GM23338 (cell line): ENCODE results near the gene DENND5B. TPM values are rescaled to one million over a fixed set of nuclear protein-coding genes. Genes with fewer than 3 reads are reported as not detected.

Experiments used
- ATAC-seq: fragments of 200-7000 bp; cut with Tn5 transposase; 3 replicates; pipeline ENCODE4 v1.9.1; 2020
- DNase-seq: peaks from one replicate; pipeline ENCODE4 v3.0.0-alpha.2; 2015; ENCODE audit warnings: low spot score
- H2AFZ ChIP-seq: fragments of 200-600 bp; sonication (generic); 2 replicates; pipeline ENCODE4 v1.8.0; 2016; ENCODE audit warnings: antibody characterized with exemption, mild to moderate bottlenecking, moderate library complexity
- H3F3A ChIP-seq: fragments of 200-600 bp; sonication (generic); replicated peaks from 2 replicates; pipeline ENCODE4 v1.8.0; 2017; ENCODE audit warnings: antibody characterized with exemption, mixed run types, low read depth
- H3K27ac ChIP-seq: fragments of 200-600 bp; sonication (generic); 2 replicates; pipeline ENCODE4 v1.6.1; 2016; ENCODE audit warnings: low read depth
- H3K27me3 ChIP-seq: fragments of 200-600 bp; sonication (generic); 2 replicates; pipeline ENCODE4 v1.8.0; 2016; ENCODE audit warnings: mild to moderate bottlenecking, mixed run types, moderate library complexity; ENCODE audit not compliant: insufficient read depth
- H3K36me3 ChIP-seq: fragments of 200-600 bp; sonication (generic); 2 replicates; pipeline ENCODE4 v1.8.0; 2016; ENCODE audit warnings: mild to moderate bottlenecking; ENCODE audit not compliant: insufficient read depth
- H3K4me1 ChIP-seq: fragments of 200-600 bp; sonication (generic); 2 replicates; pipeline ENCODE4 v1.8.0; 2016; ENCODE audit warnings: mild to moderate bottlenecking, moderate library complexity; ENCODE audit not compliant: insufficient read depth
- H3K4me2 ChIP-seq: fragments of 200-600 bp; sonication (generic); 2 replicates; pipeline ENCODE4 v1.7.1; 2017; ENCODE audit warnings: mixed run types
- H3K4me3 ChIP-seq: fragments of 200-600 bp; sonication (generic); 2 replicates; pipeline ENCODE4 v1.6.1; 2016; ENCODE audit warnings: mixed run types
- H3K79me2 ChIP-seq: fragments of 200-600 bp; sonication (generic); replicated peaks from 2 replicates; pipeline ENCODE4 v1.8.0; 2017; ENCODE audit warnings: mild to moderate bottlenecking; ENCODE audit not compliant: insufficient read depth
- H3K9me2 ChIP-seq: fragments of 200-600 bp; sonication (generic); 2 replicates; pipeline ENCODE4 v1.8.0; 2017; ENCODE audit not compliant: insufficient read depth
- H4K20me1 ChIP-seq: fragments of 200-600 bp; sonication (generic); replicated peaks from 2 replicates; pipeline ENCODE4 v1.8.0; 2017; ENCODE audit warnings: mild to moderate bottlenecking; ENCODE audit not compliant: insufficient read depth
- H3K27ac Mint-ChIP-seq: 2 replicates; pipeline ENCODE4 v1.8.0; 2020; ENCODE audit warnings: inconsistent platforms, mild to moderate bottlenecking, moderate library complexity, mixed read lengths
- H3K27me3 Mint-ChIP-seq: 3 replicates; pipeline ENCODE4 v1.8.0; 2022; ENCODE audit warnings: low read depth, mild to moderate bottlenecking, moderate library complexity, mixed read lengths, inconsistent platforms; ENCODE audit not compliant: insufficient read depth, poor library complexity
- H3K36me3 Mint-ChIP-seq: 3 replicates; pipeline ENCODE4 v1.8.0; 2021; ENCODE audit warnings: low read depth, mild to moderate bottlenecking, inconsistent platforms, moderate library complexity, mixed read lengths
- H3K4me1 Mint-ChIP-seq: 3 replicates; pipeline ENCODE4 v1.8.0; 2020; ENCODE audit warnings: mild to moderate bottlenecking, inconsistent platforms, mixed read lengths
- H3K4me3 Mint-ChIP-seq: 3 replicates; pipeline ENCODE4 v1.8.0; 2021; ENCODE audit warnings: moderate library complexity, mild to moderate bottlenecking, inconsistent platforms, mixed read lengths
- H3K9me3 Mint-ChIP-seq: 3 replicates; pipeline ENCODE4 v1.8.0; 2020; ENCODE audit warnings: moderate library complexity, mild to moderate bottlenecking, inconsistent platforms, mixed read lengths
- CREB1 ChIP-seq: fragments of 250-450 bp; sonication (Bioruptor Pico); IDR thresholded peaks from 2 replicates; pipeline ENCODE4 v1.5.0; 2020; ENCODE audit warnings: low read depth, mild to moderate bottlenecking, moderate library complexity
- CTCF ChIP-seq, 2 experiments: fragments of 200-600 bp in 1 of 2; sonication (generic) in 1 of 2; conservative IDR thresholded peaks; 2 replicates each; pipeline versions ENCODE4 v1.5.1 to v1.6.1; 2016 to 2017; ENCODE audit warnings: antibody characterized with exemption in 2 of 2, low read depth in 2 of 2, mild to moderate bottlenecking in 2 of 2, moderate library complexity in 1 of 2
- ETS1 ChIP-seq: IDR thresholded peaks from 2 replicates; pipeline ENCODE4 v1.6.1; 2016; ENCODE audit warnings: antibody characterized with exemption
- EZH2 ChIP-seq: fragments of 200-600 bp; sonication (generic); IDR thresholded peaks from one replicate; pipeline ENCODE4 v1.8.0; 2017; ENCODE audit warnings: antibody characterized with exemption, mild to moderate bottlenecking, low read depth; ENCODE audit not compliant: unreplicated experiment
- EZH2phosphoT487 ChIP-seq: fragments of 200-600 bp; sonication (generic); IDR thresholded peaks from one replicate; pipeline ENCODE4 v1.8.1; 2018; ENCODE audit warnings: antibody characterized with exemption; ENCODE audit not compliant: unreplicated experiment
- JUNB ChIP-seq: IDR thresholded peaks from one replicate; pipeline ENCODE4 v1.6.1; 2016; ENCODE audit warnings: antibody characterized with exemption; ENCODE audit not compliant: unreplicated experiment
- NANOG ChIP-seq: IDR thresholded peaks from 2 replicates; pipeline ENCODE4 v1.6.1; 2016; ENCODE audit warnings: antibody characterized with exemption, borderline replicate concordance
- POLR2AphosphoS5 ChIP-seq: IDR thresholded peaks from 2 replicates; pipeline ENCODE4 v1.6.1; 2016; ENCODE audit warnings: antibody characterized with exemption, low read depth
- REST ChIP-seq: IDR thresholded peaks from one replicate; pipeline ENCODE4 v1.6.1; 2018; ENCODE audit warnings: antibody characterized with exemption; ENCODE audit not compliant: unreplicated experiment
- STAT1 ChIP-seq: IDR thresholded peaks from one replicate; pipeline ENCODE4 v1.6.1; 2016; ENCODE audit warnings: antibody characterized with exemption; ENCODE audit not compliant: unreplicated experiment
- ZNF114 ChIP-seq: fragments of 250-450 bp; sonication (Bioruptor Pico); IDR thresholded peaks from 2 replicates; pipeline ENCODE4 v1.5.0; 2020; ENCODE audit warnings: mild to moderate bottlenecking, moderate library complexity
- ZNF331 ChIP-seq: fragments of 250-450 bp; sonication (Bioruptor Pico); IDR thresholded peaks from 2 replicates; pipeline ENCODE4 v1.5.0; 2020; ENCODE audit warnings: low read depth, mild to moderate bottlenecking, moderate library complexity
- ZNF462 ChIP-seq: fragments of 250-450 bp; sonication (Bioruptor Pico); IDR thresholded peaks from 2 replicates; pipeline ENCODE4 v1.5.0; 2020; ENCODE audit warnings: mild to moderate bottlenecking, moderate library complexity
- polyA plus RNA-seq: library from polyadenylated mRNA; unstranded; fragments of >200 nt; fragmentation: Nextera tagmentation; extraction: Ambion mirVana; gene quantifications from 2 replicates; pipeline ENCODE4 v1.2.1, GENCODE V29; 2016
- total RNA-seq: library from RNA; depleted of rRNA; stranded (reverse); fragments of >200 nt; shearing (Covaris generic); gene quantifications from 2 replicates; pipeline ENCODE4 v1.2.3, GENCODE V29; 2014

The DENND5B gene
- total and polyA plus RNA-seq, 2 experiments from 2014 or later: 6.5 to 17.2 TPM

GRCh38 chr12:31517994-31518393 is 72.9 kb downstream of the DENND5B start:
- H3K4me1 ChIP-seq: peaks cover 60% of the 10 kb centered on the region
- H3K9me3 Mint-ChIP-seq: no peaks in the 10 kb centered on the region
- no peaks in the 10 kb centered on the region for H4K20me1 ChIP-seq
- no peaks in the 10 kb centered on the region for H3F3A ChIP-seq
- H3K4me1 Mint-ChIP-seq: peaks cover 50% of the 10 kb centered on the region
- H3K27me3 Mint-ChIP-seq: peaks cover 2% of the 10 kb centered on the region
- no peak for TF ChIP-seq POLR2AphosphoS5
- no peak for TF ChIP-seq EZH2
- TF ChIP-seq CTCF (conservative IDR thresholded peaks at IDR 0.05; ENCODE audit: low read depth in 2 of 2): no peak
- no peak for TF ChIP-seq ETS1
- no peak for TF ChIP-seq ZNF331 (CRISPR knock-in tag)
- TF ChIP-seq JUNB: no peak
- TF ChIP-seq STAT1: no peak
- TF ChIP-seq ZNF114 (CRISPR knock-in tag): no peak
- no peak for TF ChIP-seq EZH2phosphoT487
- TF ChIP-seq REST: no peak
- TF ChIP-seq ZNF462: no peak
- no peak for TF ChIP-seq CREB1
- no peak for TF ChIP-seq NANOG
- peak overlapping the region; percentile 89 for H3K27ac Mint-ChIP-seq
- peaks cover 16% of the 10 kb centered on the region; the same call in 1 of the 2 replicates for H3K79me2 ChIP-seq
- peak; percentile 37 for ATAC-seq
- no peaks in the 10 kb centered on the region for H3K36me3 ChIP-seq
- H3K36me3 Mint-ChIP-seq: no peaks in the 10 kb centered on the region
- H3K4me3 ChIP-seq: 0 out of 2 replicates have a peak overlapping the region, but pooled peaks have one; percentile 0
- 0 out of 3 replicates have a peak overlapping the region, but pooled peaks have one; percentile 8 for H3K4me3 Mint-ChIP-seq
- H3K9me2 ChIP-seq: no peaks in the 10 kb centered on the region
- DNase-seq: no peak
- H3K4me2 ChIP-seq: peak overlapping the region; percentile 52
- H3K27ac ChIP-seq: peak overlapping the region; percentile 96
- no peaks in the 10 kb centered on the region for H3K27me3 ChIP-seq
- no peak overlapping the region for H2AFZ ChIP-seq
